CD14-positive monocyte (primary cell): ENCODE data around the gene CACUL1. TPM values are rescaled to one million over a fixed set of nuclear protein-coding genes. Genes with fewer than 3 reads are reported as not detected.

ENCODE experiments used
- DNase-seq, 3 donors: peaks; one replicate each; pipeline ENCODE4 v3.0.0-alpha.2; 2011 to 2022
- H2AFZ ChIP-seq: 2 replicates; pipeline ENCODE4 v1.6.0; 2012; ENCODE audit warnings: mild to moderate bottlenecking, low read depth, low read length, inconsistent platforms; ENCODE audit not compliant: insufficient read depth, poor library complexity, severe bottlenecking
- H3K27ac ChIP-seq, 2 donors: 1 replicate in 1 of 2; 2 replicates in 1 of 2; pipeline ENCODE4 v1.5.1; 2012 to 2013; ENCODE audit warnings: low read length in 2 of 2, control low read depth in 1 of 2, inconsistent platforms in 1 of 2, low read depth in 1 of 2, mild to moderate bottlenecking in 1 of 2
- H3K27me3 ChIP-seq, 2 donors: one replicate each; pipeline versions ENCODE4 v1.6.0 to v1.6.1; 2011 to 2013; ENCODE audit warnings: low read length in 2 of 2; ENCODE audit not compliant: control insufficient read depth in 2 of 2, insufficient read depth in 2 of 2
- H3K36me3 ChIP-seq, 2 donors: replicated peaks in 1 of 2; 1 replicate in 1 of 2; 2 replicates in 1 of 2; pipeline versions ENCODE4 v1.5.1 to v1.6.1; 2012 to 2013; ENCODE audit warnings: low read length in 2 of 2, control low read depth in 1 of 2, inconsistent platforms in 1 of 2, mild to moderate bottlenecking in 1 of 2; ENCODE audit not compliant: insufficient read depth in 2 of 2, control insufficient read depth in 1 of 2
- H3K4me1 ChIP-seq, 2 donors: 1 replicate in 1 of 2; 2 replicates in 1 of 2; pipeline versions ENCODE4 v1.5.1 to v1.6.1; 2012 to 2013; ENCODE audit warnings: low read length in 2 of 2, control low read depth in 1 of 2, inconsistent platforms in 1 of 2, mild to moderate bottlenecking in 1 of 2, moderate library complexity in 1 of 2; ENCODE audit not compliant: insufficient read depth in 2 of 2, control insufficient read depth in 1 of 2
- H3K4me2 ChIP-seq: replicated peaks from 2 replicates; pipeline ENCODE3; 2012; ENCODE audit warnings: low read length, moderate library complexity, mild to moderate bottlenecking; ENCODE audit not compliant: poor library complexity, severe bottlenecking; ENCODE audit errors: extremely low read depth
- H3K4me3 ChIP-seq, 3 experiments: fragments of 200-600 bp in 1 of 3; sonication (generic) in 1 of 3; replicated peaks in 1 of 3; 1 replicate in 2 of 3; 2 replicates in 1 of 3; pipeline ENCODE4 v1.5.1; 2011 to 2013; ENCODE audit warnings: low read length in 3 of 3, mild to moderate bottlenecking in 3 of 3, control low read depth in 2 of 3, low read depth in 2 of 3, inconsistent platforms in 1 of 3, moderate library complexity in 1 of 3
- H3K79me2 ChIP-seq: 2 replicates; pipeline ENCODE4 v1.6.0; 2012; ENCODE audit warnings: mild to moderate bottlenecking, control low read depth, inconsistent platforms, low read length, moderate library complexity; ENCODE audit not compliant: insufficient read depth
- H3K9ac ChIP-seq: 2 replicates; pipeline ENCODE4 v1.6.0; 2017; ENCODE audit warnings: low read length, mild to moderate bottlenecking; ENCODE audit not compliant: insufficient read depth, poor library complexity, severe bottlenecking
- H3K9me3 ChIP-seq, 2 donors: replicated peaks in 1 of 2; 1 replicate in 1 of 2; 2 replicates in 1 of 2; pipeline versions ENCODE4 v1.5.1 to v1.6.1; 2012 to 2013; ENCODE audit warnings: low read length in 2 of 2, control low read depth in 1 of 2; ENCODE audit not compliant: control insufficient read depth in 1 of 2, insufficient read depth in 1 of 2
- H4K20me1 ChIP-seq: 2 replicates; pipeline ENCODE4 v1.6.0; 2012; ENCODE audit warnings: mild to moderate bottlenecking, low read length, control low read depth, moderate library complexity; ENCODE audit not compliant: insufficient read depth
- H3K27ac Mint-ChIP-seq, 7 donors: one replicate each; pipeline ENCODE4 v1.8.0; 2020; ENCODE audit warnings: mild to moderate bottlenecking in 7 of 7, mixed read lengths in 7 of 7, moderate library complexity in 6 of 7, inconsistent platforms in 2 of 7
- H3K27me3 Mint-ChIP-seq, 3 donors: one replicate each; pipeline ENCODE4 v1.8.0; 2021 to 2022; ENCODE audit warnings: low read depth in 3 of 3, mild to moderate bottlenecking in 3 of 3, mixed read lengths in 3 of 3, moderate library complexity in 3 of 3, inconsistent platforms in 1 of 3
- H3K36me3 Mint-ChIP-seq, 2 donors: one replicate each; pipeline ENCODE4 v1.8.0; 2020; ENCODE audit warnings: mixed read lengths in 2 of 2, inconsistent platforms in 1 of 2, mild to moderate bottlenecking in 1 of 2
- H3K4me1 Mint-ChIP-seq: one replicate; pipeline ENCODE4 v1.8.0; 2020; ENCODE audit warnings: mild to moderate bottlenecking, mixed read lengths
- H3K4me3 Mint-ChIP-seq, 2 donors: one replicate each; pipeline ENCODE4 v1.8.0; 2020; ENCODE audit warnings: mild to moderate bottlenecking in 2 of 2, mixed read lengths in 2 of 2, moderate library complexity in 1 of 2
- H3K9me3 Mint-ChIP-seq, 7 donors: one replicate each; pipeline ENCODE4 v1.8.0; 2020 to 2022; ENCODE audit warnings: mixed read lengths in 7 of 7, mild to moderate bottlenecking in 6 of 7, moderate library complexity in 6 of 7, inconsistent platforms in 2 of 7
- WGBS: methylation state at CpG from one replicate; pipeline ENCODE4 v1.1.5; 2013; ENCODE audit warnings: missing lambda C conversion rate; ENCODE audit not compliant: insufficient coverage; 5-methylcytosine and 5-hydroxymethylcytosine counted together
- intact Hi-C, 2 donors: fragments of 100-400 bp; cut with micrococcal nuclease; formaldehyde crosslinking; loops; one replicate each; pipeline versions ENCODE4 v1.15.0 to v1.15.1; 2023
- polyA plus RNA-seq, 3 donors: library from polyadenylated mRNA; depleted of rRNA in 1 of 3; unstranded in 2 of 3; stranded (reverse) in 1 of 3; fragments of 300-500 nt in 2 of 3; fragments of >200 nt in 1 of 3; fragmentation: Illumina TruSeq in 2 of 3; gene quantifications; 1 replicate in 2 of 3; 2 replicates in 1 of 3; pipeline ENCODE4 v1.2.3, GENCODE V29; 2012 to 2021
- TF ChIP-seq, protein P1 (sequence below): fragments of 200-600 bp; IDR thresholded peaks from one replicate; pipeline ENCODE4 v1.8.0; 2022; ENCODE audit warnings: antibody characterized with exemption, mild to moderate bottlenecking

Gene CACUL1
- polyA plus RNA-seq, 3 donors = 18.1 to 50.8 (median 38.8) TPM

DNA sequence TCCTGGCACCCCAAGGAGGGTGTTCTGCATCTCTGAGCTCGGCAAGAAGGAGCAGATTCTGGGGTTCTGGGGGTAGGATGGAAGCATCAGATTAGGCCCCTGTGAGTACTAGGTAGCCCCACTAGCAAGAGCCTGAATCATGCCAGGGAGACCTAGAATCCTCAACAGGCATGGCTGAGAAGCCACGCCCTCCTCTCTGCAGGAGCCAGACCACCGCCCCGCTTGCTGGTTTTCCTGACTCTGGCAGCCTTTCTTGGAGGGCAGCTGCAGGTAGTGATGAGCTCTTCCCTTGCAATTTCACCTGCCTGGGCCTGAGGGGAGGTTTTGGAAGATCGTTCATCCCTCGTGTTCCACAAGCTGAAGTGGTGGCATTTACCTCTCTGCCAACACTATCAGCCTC lies 90.4 kb downstream of the CACUL1 start:
- no peak overlapping the region for H3K9ac ChIP-seq
- H2AFZ ChIP-seq = no peak overlapping the region
- Mint-ChIP-seq H3K9me3 (peaks cover 0 to 10% (median 7%) of the 10 kb centered on the region in 7 donors), H3K27ac (no peak overlapping the region), H3K4me1 (peaks cover 8% of the 10 kb centered on the region), H3K4me3 (no peak overlapping the region), H3K36me3 (no peaks in the 10 kb centered on the region), H3K27me3 (peaks cover 22 to 29% (median 22%) of the 10 kb centered on the region in 3 donors)
- H3K4me3 ChIP-seq = no peak overlapping the region
- TF ChIP-seq, protein P1, sequence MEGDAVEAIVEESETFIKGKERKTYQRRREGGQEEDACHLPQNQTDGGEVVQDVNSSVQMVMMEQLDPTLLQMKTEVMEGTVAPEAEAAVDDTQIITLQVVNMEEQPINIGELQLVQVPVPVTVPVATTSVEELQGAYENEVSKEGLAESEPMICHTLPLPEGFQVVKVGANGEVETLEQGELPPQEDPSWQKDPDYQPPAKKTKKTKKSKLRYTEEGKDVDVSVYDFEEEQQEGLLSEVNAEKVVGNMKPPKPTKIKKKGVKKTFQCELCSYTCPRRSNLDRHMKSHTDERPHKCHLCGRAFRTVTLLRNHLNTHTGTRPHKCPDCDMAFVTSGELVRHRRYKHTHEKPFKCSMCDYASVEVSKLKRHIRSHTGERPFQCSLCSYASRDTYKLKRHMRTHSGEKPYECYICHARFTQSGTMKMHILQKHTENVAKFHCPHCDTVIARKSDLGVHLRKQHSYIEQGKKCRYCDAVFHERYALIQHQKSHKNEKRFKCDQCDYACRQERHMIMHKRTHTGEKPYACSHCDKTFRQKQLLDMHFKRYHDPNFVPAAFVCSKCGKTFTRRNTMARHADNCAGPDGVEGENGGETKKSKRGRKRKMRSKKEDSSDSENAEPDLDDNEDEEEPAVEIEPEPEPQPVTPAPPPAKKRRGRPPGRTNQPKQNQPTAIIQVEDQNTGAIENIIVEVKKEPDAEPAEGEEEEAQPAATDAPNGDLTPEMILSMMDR = no peak
- no peak overlapping the region for H3K27ac ChIP-seq
- H3K4me2 ChIP-seq = no peak overlapping the region
- H3K79me2 ChIP-seq = no peaks in the 10 kb centered on the region
- H3K9me3 ChIP-seq = no peaks in the 10 kb centered on the region
- H3K27me3 ChIP-seq = peaks cover 0 to 7% of the 10 kb centered on the region in 2 donors
- WGBS = 63% methylated on average over 1 of the region's 6 CpGs
- intact Hi-C loops = no loop called here
- no peaks in the 10 kb centered on the region for H4K20me1 ChIP-seq
- DNase-seq = no peak
- H3K4me1 ChIP-seq = peaks cover 0 to 8% of the 10 kb centered on the region in 2 donors
- H3K36me3 ChIP-seq = no peaks in the 10 kb centered on the region

- Mint-ChIP-seq H3K36me3 (no peaks in the 10 kb centered on the region), H3K9me3 (peaks cover 0 to 13% (median 7%) of the 10 kb centered on the region in 7 donors), H3K4me3 (no peak overlapping the region), H3K27me3 (peaks cover 15 to 29% (median 20%) of the 10 kb centered on the region in 3 donors), H3K4me1 (no peaks in the 10 kb centered on the region), H3K27ac (no peak overlapping the region)
- H3K9ac ChIP-seq = no peak overlapping the region
- H3K79me2 ChIP-seq = no peaks in the 10 kb centered on the region
- no peak overlapping the region for H2AFZ ChIP-seq
- H3K4me2 ChIP-seq = no peak overlapping the region
- H4K20me1 ChIP-seq = no peaks in the 10 kb centered on the region
- H3K36me3 ChIP-seq = no peaks in the 10 kb centered on the region
- no peaks in the 10 kb centered on the region for H3K4me1 ChIP-seq
- H3K4me3 ChIP-seq = no peak overlapping the region
- H3K27me3 ChIP-seq = peaks cover 0 to 4% of the 10 kb centered on the region in 2 donors
- no peak overlapping the region for H3K27ac ChIP-seq
- DNase-seq = no peak
- intact Hi-C loops = no loop called here
- H3K9me3 ChIP-seq = no peaks in the 10 kb centered on the region
- TF ChIP-seq, protein P1 = no peak
- 90% methylated on average over 1 of the region's 3 CpGs for WGBS
Measured at GRCh38 chr10:118663176-118663575, 91.6 kb downstream of the CACUL1 start.
